Fibroblast of upper back skin (primary cell): Measurements from ENCODE around the gene PAPOLA.
A peak's percentile ranks its signal among the peaks of the same experiment; 100 is the strongest.
"Not testable (repeated sequence)": the region's sequence is repeated elsewhere in the genome, so short reads cannot be mapped to it uniquely, and the experiment has no call there.

ENCODE experiments used
- DNase-seq: peaks from one replicate; pipeline ENCODE4 v3.0.0-alpha.2; 2013

PAPOLA gene

GRCh38 chr14:96501740-96502620, at the start of gene PAPOLA:
Gene PAPOLA (plus strand): TSS chr14:96502382. CDS start chr14:96502593, 211 bp downstream.
- DNase-seq: peak; percentile 93

- DNase-seq: no peak
Observed at GRCh38 chr14:96452684-96453083, 49.5 kb upstream of the PAPOLA start.

GRCh38 chr14:96455588-96455987, 46.6 kb upstream of the PAPOLA start:
- no peak for DNase-seq

DNA sequence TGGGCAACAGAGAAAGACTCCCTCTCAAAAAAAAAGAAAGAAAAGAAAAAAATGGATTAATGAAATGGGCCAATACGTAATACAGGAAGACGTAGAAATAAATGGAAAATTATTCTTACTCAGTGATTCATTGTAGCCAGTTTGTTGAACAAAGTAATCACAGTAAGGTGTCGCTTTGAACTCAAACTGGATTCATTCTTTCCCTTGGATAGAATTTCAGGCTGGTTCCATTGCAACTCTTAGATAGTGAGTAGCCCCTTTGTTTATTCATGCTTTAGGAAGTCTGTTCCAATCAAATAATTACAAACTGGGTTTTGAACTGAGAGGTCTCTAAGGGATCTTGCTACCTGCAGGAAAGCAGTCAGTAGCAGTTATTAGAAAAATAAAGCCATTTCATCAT, 42.3 kb upstream of the PAPOLA start:
- DNase-seq: no peak

GRCh38 chr14:96461950-96462798, 40.0 kb upstream of the PAPOLA start:
- DNase-seq: no peak

GRCh38 chr14:96464136-96464535, 38.0 kb upstream of the PAPOLA start:
- DNase-seq: no peak

DNA sequence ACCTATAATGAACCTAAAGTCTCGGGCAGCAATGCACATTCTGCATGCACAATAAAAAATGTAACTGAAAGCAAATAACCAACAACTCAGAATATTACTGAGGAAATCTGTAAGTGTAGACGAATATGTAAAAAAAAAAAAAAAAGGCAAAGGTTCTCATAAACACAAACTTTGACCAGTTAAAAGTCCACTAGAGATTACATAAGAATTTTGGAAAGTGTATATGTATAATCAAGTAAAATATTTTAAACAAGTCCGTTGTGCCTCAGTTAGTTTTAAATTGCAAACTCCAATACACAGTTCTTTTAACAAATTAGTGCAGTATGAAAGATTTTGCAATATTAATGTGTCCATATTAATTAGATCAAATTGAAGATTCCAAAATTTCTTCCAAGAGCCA, 35.3 kb upstream of the PAPOLA start:
- no peak for DNase-seq

DNA sequence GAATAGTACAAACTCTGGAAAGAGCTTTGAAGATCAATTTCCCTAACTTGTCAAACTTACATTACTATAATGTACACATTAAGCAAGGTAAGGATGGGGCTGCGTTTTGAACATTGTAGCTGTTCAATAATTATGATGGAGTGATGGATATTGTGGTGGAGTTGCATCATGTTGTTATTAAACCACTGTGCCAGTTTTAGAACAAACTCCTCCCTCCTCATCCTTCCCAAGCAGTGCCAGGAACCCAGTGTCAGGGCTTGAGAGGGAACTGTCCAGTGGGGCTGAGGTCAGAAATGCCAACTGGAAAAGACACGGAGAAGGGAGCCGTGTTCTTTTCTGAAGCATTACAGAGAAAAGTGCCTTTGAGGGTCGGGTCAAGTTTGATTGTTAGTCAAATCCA, 31.9 kb upstream of the PAPOLA start:
- DNase-seq: no peak

GRCh38 chr14:96470967-96471366, 31.2 kb upstream of the PAPOLA start:
- not testable (repeated sequence) for DNase-seq

DNA sequence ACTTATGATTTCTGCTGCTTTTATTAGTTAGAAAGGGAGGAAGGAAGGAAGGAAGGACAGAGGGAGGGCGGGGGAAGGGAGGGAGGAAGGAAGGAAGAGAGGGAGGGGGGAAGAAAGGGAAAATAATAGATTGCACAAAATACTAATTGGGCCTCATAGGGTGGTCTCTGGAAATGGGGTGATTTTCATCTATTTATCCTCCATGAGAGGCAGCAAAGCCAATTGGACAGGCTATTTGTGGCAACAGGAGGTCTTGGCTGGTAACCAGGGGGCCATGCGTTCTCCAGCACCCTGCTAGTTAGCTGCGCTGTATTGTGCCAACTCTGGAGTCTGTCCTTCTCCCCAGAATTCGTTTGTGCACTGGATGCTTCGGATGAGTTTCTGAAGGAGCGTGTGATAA, 24.1 kb upstream of the PAPOLA start:
- no peak for DNase-seq

- no peak for DNase-seq
Observed at GRCh38 chr14:96479435-96480146, 22.6 kb upstream of the PAPOLA start.

- no peak for DNase-seq
Observed at GRCh38 chr14:96481731-96482314, 20.4 kb upstream of the PAPOLA start.

GRCh38 chr14:96482986-96483385, 19.2 kb upstream of the PAPOLA start:
- DNase-seq: no peak

- no peak for DNase-seq
Observed at GRCh38 chr14:96484399-96484798, 17.8 kb upstream of the PAPOLA start.

DNA sequence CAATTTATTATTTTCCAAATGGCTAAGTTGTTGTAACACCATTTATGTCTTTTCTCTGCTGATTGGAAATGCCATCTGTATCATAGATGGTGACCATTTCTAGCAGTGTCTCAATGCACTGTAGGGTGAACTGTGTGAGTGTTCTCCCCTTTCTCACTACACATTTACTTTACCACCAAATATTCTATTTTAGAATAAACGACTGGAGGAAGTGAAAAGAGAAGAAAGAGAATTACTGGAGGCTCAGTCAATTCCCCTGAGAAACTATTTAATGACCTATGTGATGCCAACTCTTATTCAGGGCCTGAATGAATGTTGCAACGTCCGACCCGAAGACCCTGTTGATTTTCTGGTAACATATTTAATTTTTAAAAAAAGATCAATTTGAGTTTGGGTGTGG, 15.5 kb upstream of the PAPOLA start:
- DNase-seq: no peak

- DNase-seq: no peak
Observed at GRCh38 chr14:96489327-96489726, 12.9 kb upstream of the PAPOLA start.

GRCh38 chr14:96493178-96493577, 9.0 kb upstream of the PAPOLA start:
- DNase-seq: no peak

- DNase-seq: no peak
Observed at GRCh38 chr14:96494331-96494730, 7.9 kb upstream of the PAPOLA start.

DNA sequence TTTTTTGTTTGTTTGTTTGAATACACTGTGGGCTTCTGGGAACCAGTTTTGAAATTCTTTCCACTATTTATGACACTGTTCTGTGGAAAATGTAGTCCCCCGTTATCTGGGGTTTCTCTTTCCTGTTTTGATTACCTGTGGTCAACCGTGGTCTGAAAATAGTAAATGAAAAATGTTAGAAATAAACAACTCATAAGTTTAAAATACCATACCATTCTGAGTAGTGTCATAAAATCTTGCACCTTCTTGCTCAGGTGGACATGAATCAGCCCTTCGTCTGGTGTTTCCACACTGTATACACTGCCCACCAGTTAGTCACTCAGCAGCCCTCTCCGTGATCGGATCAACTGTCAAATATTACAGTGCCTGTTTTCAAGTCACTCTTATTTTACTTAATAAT, 5.1 kb upstream of the PAPOLA start:
- no peak for DNase-seq

GRCh38 chr14:96497586-96497985, 4.6 kb upstream of the PAPOLA start:
- no peak for DNase-seq

GRCh38 chr14:96501217-96501739, 904 bp upstream of the PAPOLA start:
- DNase-seq: peak; percentile 3

DNA sequence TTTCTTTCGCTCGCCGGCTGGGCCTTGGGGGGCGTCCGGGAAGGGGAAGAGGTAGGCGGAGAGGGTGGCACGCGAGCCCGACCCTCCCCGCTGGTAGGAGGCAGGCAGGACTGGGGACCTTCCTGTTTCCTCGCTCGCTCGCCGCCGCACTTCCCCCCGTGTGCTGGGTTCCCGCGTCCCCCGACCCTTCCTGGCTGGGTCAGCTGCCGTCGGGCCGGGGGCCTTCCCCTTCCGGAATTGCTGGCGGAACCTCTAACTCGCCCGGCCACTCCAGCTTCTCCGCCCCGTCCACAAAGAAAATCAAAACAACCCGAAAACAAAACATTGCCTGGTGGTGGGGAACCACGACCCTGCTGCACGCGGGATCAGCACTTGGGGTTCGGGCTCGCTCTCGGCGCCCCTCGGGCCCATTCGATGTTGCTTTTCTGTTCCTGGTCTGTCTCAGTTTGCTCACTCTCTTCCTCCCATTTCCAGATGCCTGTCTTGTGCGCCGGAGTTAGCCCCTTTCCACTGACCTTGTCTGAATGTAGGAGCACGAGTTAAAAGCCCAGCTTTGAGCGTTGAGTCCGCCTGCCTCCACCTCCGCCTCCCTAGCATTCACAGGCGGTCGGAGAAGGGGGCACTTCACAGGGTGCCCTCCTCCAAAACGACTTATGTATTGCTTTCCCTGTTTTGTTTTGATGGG, 581 bp downstream of the PAPOLA start:
- peak; percentile 18 for DNase-seq
